Common myeloid progenitor, CD34-positive (primary cell): Measurements from ENCODE around the gene VARS1.

Experiments used
- CTCF ChIA-PET: fragments of 350-600 bp; sonication (Branson Sonifier 250); formaldehyde crosslinking; loops from one replicate; lab custom pipeline; 2021; ENCODE audit warnings: antibody characterized with exemption; lab: Charles Lee
- POLR2A ChIA-PET: fragments of 350-600 bp; sonication (Branson Sonifier 250); formaldehyde crosslinking; loops from one replicate; lab custom pipeline; 2021; ENCODE audit warnings: antibody characterized with exemption; lab: Charles Lee
- DNase-seq, 3 donors: peaks; one replicate each; pipeline versions ENCODE4 v3.0.0 to v3.0.0-alpha.2; 2013
- H3K27ac ChIP-seq, 2 experiments: 1 replicate in 1 of 2; 2 replicates in 1 of 2; pipeline ENCODE4 v1.7.0; 2013; ENCODE audit warnings: inconsistent platforms in 2 of 2, low read length in 2 of 2, mild to moderate bottlenecking in 2 of 2, low read depth in 1 of 2, moderate library complexity in 1 of 2; ENCODE audit not compliant: severe bottlenecking in 2 of 2, insufficient read depth in 1 of 2, poor library complexity in 1 of 2
- H3K27me3 ChIP-seq, 5 experiments: replicated peaks in 2 of 5; 1 replicate in 3 of 5; 2 replicates in 2 of 5; pipeline versions ENCODE4 v1.6.1 to v1.7.0; 2013; ENCODE audit warnings: low read length in 4 of 5, mild to moderate bottlenecking in 2 of 5, moderate library complexity in 2 of 5, inconsistent platforms in 1 of 5; ENCODE audit not compliant: insufficient read depth in 5 of 5, control insufficient read depth in 4 of 5
- H3K36me3 ChIP-seq, 4 experiments: 1 replicate in 2 of 4; 2 replicates in 2 of 4; pipeline versions ENCODE4 v1.6.1 to v1.7.0; 2013; ENCODE audit warnings: low read length in 3 of 4, control low read depth in 1 of 4, mild to moderate bottlenecking in 1 of 4; ENCODE audit not compliant: control insufficient read depth in 4 of 4, insufficient read depth in 4 of 4
- H3K4me1 ChIP-seq, 4 experiments: 1 replicate in 3 of 4; 2 replicates in 1 of 4; pipeline versions ENCODE4 v1.6.1 to v1.7.1; 2013; ENCODE audit warnings: low read length in 3 of 4, mild to moderate bottlenecking in 3 of 4, control low read depth in 1 of 4, inconsistent platforms in 1 of 4, moderate library complexity in 1 of 4; ENCODE audit not compliant: control insufficient read depth in 4 of 4, insufficient read depth in 4 of 4; ENCODE audit errors: control extremely low read depth in 1 of 4
- H3K4me3 ChIP-seq, 7 experiments: 1 replicate in 4 of 7; 2 replicates in 3 of 7; pipeline versions ENCODE4 v1.5.1 to v1.7.0; 2013; ENCODE audit warnings: mild to moderate bottlenecking in 7 of 7, low read length in 6 of 7, moderate library complexity in 6 of 7, inconsistent platforms in 2 of 7, low read depth in 2 of 7, control low read depth in 1 of 7; ENCODE audit not compliant: insufficient read depth in 4 of 7, control insufficient read depth in 1 of 7; ENCODE audit errors: extremely low read depth in 1 of 7
- H3K9me3 ChIP-seq, 5 experiments: 1 replicate in 4 of 5; 2 replicates in 1 of 5; pipeline versions ENCODE4 v1.6.1 to v1.7.1; 2013; ENCODE audit warnings: low read length in 4 of 5, mild to moderate bottlenecking in 2 of 5, inconsistent platforms in 1 of 5, low read depth in 1 of 5, moderate library complexity in 1 of 5; ENCODE audit not compliant: control insufficient read depth in 4 of 5, insufficient read depth in 2 of 5; ENCODE audit errors: control extremely low read depth in 1 of 5
- WGBS: methylation state at CpG from one replicate; pipeline ENCODE4 v1.1.5; 2013; ENCODE audit not compliant: insufficient coverage; 5-methylcytosine and 5-hydroxymethylcytosine counted together

VARS1 gene

DNA sequence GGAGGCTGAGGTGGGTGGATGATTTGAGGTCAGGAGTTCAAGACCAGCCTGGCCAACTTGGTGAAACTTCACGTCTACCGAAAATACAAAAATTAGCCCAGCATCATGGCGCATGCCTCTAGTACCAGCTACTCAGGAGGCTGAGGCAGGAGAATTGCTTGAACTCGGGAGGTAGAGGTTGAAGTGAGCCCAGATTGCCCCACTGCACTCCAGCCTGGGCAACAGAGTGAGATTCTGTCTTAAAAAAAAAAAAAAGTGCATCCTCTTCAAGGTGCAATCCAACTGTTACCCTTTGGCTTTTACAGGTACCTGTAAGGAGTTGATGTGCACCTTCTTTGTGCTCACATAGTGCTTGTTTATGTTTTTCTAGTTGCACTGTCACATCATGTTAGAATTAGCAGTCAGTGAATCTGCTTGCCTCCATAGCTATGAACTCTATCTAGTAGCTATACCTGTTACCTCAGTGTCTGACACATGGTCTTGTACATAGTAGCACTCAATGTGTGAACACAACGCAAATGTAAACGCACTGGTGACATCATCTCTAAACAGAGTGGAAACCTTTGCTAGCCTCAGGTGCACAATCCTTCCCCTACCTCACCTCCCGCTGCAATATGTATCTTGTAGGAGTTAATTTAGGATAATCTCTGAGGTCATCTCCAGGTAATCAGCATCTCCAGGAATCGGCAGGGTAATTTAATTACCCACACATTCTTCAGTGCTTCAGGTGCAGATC lies 46.1 kb downstream of the VARS1 start:
- Histone ChIP-seq H3K4me3 (no peak overlapping the region), H3K36me3 (peaks cover 0 to 40% (median 18%) of the 10 kb centered on the region in 4 experiments), H3K9me3 (no peaks in the 10 kb centered on the region), H3K4me1 (no peaks in the 10 kb centered on the region), H3K27ac (peak overlapping the region in 1 of 2 experiments; percentile 6), H3K27me3 (no peaks in the 10 kb centered on the region)
- CTCF ChIA-PET: interaction anchor here (0.7 to 1.1 kb wide), 5 partner anchors 11 to 1578 kb away, joined by 3 to 4 read pairs (median 3); no protein-coding TSS in a partner anchor
- 100% methylated on average over 5 of the region's 8 CpGs for WGBS
- POLR2A ChIA-PET: interaction anchor here (0.7 kb wide), 1 partner anchor 78 kb away, joined by 5 read pairs; no protein-coding TSS in a partner anchor
- no peak for DNase-seq
